Stomach (tissue), 9 donors: ENCODE measurements around the gene ESR1. TPM values are rescaled to one million over a fixed set of nuclear protein-coding genes. Genes with fewer than 3 reads are reported as not detected.

Experiments
- DNase-seq, 2 donors: peaks; one replicate each; pipeline versions ENCODE4 v3.0.0 to v3.0.0-alpha.2; 2013 to 2019
- H3K27ac ChIP-seq, 5 donors: fragments of 200-600 bp in 4 of 5; sonication (generic) in 4 of 5; one replicate each; pipeline ENCODE4 v1.5.1; 2013 to 2019; ENCODE audit warnings: mild to moderate bottlenecking in 1 of 5, moderate library complexity in 1 of 5
- H3K27me3 ChIP-seq, 3 donors: fragments of 200-600 bp; sonication (generic); one replicate each; pipeline ENCODE4 v1.5.1; 2017 to 2019; ENCODE audit warnings: mixed run types in 1 of 3
- H3K36me3 ChIP-seq, 4 donors: fragments of 200-600 bp; sonication (generic); 1 replicate in 3 of 4; 2 replicates in 1 of 4; pipeline ENCODE4 v1.5.1; 2016 to 2019
- H3K4me1 ChIP-seq, 4 donors: fragments of 200-600 bp; sonication (generic); one replicate each; pipeline ENCODE4 v1.5.1; 2016 to 2019
- H3K4me3 ChIP-seq, 4 donors: fragments of 200-600 bp; sonication (generic) in 3 of 4; one replicate each; pipeline ENCODE4 v1.5.1; 2016 to 2019; ENCODE audit warnings: mild to moderate bottlenecking in 1 of 4
- H3K9me3 ChIP-seq, 4 donors: fragments of 200-600 bp; sonication (generic); one replicate each; pipeline ENCODE4 v1.5.1; 2016 to 2019
- CTCF ChIP-seq, 7 experiments: fragments of 450-650 bp in 4 of 7; fragments of 200-600 bp in 3 of 7; sonication (generic) in 3 of 7; IDR thresholded peaks; one replicate each; pipeline ENCODE4 v1.5.1; 2016 to 2019; ENCODE audit warnings: antibody characterized with exemption in 7 of 7, control low read depth in 2 of 7, mild to moderate bottlenecking in 1 of 7
- EP300 ChIP-seq: sonication (generic); formaldehyde crosslinking; IDR thresholded peaks from one replicate; pipeline ENCODE4 v1.6.1; 2017; ENCODE audit warnings: antibody characterized with exemption
- POLR2A ChIP-seq, 4 donors: fragments of 450-650 bp; IDR thresholded peaks; one replicate each; pipeline ENCODE4 v1.6.1; 2016; ENCODE audit warnings: antibody characterized with exemption in 4 of 4, control low read depth in 2 of 4, mild to moderate bottlenecking in 1 of 4, moderate library complexity in 1 of 4
- POLR2AphosphoS5 ChIP-seq, 3 donors: sonication (generic); formaldehyde crosslinking; IDR thresholded peaks; one replicate each; pipeline ENCODE4 v1.6.1; 2016; ENCODE audit warnings: antibody characterized with exemption in 3 of 3
- WGBS, 5 donors: extraction: QIAGEN DNeasy Blood & Tissue Kit in 3 of 5; methylation state at CpG; one replicate each; pipeline versions ENCODE4 v1.1.5 to v1.1.7; 2013 to 2018; 5-methylcytosine and 5-hydroxymethylcytosine counted together
- intact Hi-C: fragments of 100-400 bp; cut with DNase I; formaldehyde crosslinking; loops from one replicate; pipeline ENCODE4 v1.15.1; 2023; ENCODE audit warnings: low total_unique reads
- polyA plus RNA-seq, 3 donors: library from polyadenylated mRNA; stranded (reverse); fragments of 200-250 nt; gene quantifications; one replicate each; pipeline ENCODE4 v1.2.3, GENCODE V29; 2013
- total RNA-seq, 5 donors: library from RNA; depleted of rRNA; stranded (reverse); fragments of >200 nt; gene quantifications; one replicate each; pipeline versions ENCODE4 v1.1.0 to v1.2.3, GENCODE V29; 2014 to 2016
- donor health status: healthy with polysubstance abuse.
- donor health status: Bipolar disorder and iron deficiency.
- donor health status: healthy.

Gene ESR1
- total and polyA plus RNA-seq, 8 donors = 0.05 to 2.0 (median 1.8) TPM; not detected in 3

DNA sequence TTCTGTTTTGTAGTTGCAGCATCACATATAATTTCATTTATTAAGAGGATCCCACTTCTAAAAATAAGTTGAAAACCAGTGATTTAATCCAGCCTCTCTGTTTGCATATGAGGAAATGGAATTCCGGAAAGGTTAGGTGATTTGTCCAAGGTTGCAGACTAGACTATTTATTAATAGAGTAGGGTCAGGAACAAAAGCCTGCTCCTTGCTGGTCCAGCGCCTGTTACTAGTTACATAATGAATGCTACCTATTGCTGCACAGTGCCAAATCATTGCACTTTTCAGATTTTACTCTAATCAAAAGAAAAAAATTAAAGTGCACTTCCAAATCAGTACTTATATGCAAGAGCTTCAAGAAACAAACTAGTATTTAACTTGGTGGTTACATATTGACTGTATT lies 238.6 kb downstream of the ESR1 start:
- intact Hi-C loops = no loop called here
- Histone ChIP-seq H3K36me3 (no peaks in the 10 kb centered on the region), H3K27me3 (no peaks in the 10 kb centered on the region), H3K9me3 (no peaks in the 10 kb centered on the region), H3K4me1 (no peaks in the 10 kb centered on the region), H3K4me3 (no peak overlapping the region), H3K27ac (no peak overlapping the region)
- TF ChIP-seq CTCF (IDR thresholded peaks at IDR 0.05) = no peak
- TF ChIP-seq POLR2AphosphoS5 (IDR thresholded peaks at IDR 0.05) = no peak
- TF ChIP-seq POLR2A (IDR thresholded peaks at IDR 0.05) = no peak
- no peak for TF ChIP-seq EP300
- no peak for DNase-seq
- WGBS, 5 donors = 65 to 82% (median 73%) methylated on average over 2 of the region's 2 CpGs

DNA sequence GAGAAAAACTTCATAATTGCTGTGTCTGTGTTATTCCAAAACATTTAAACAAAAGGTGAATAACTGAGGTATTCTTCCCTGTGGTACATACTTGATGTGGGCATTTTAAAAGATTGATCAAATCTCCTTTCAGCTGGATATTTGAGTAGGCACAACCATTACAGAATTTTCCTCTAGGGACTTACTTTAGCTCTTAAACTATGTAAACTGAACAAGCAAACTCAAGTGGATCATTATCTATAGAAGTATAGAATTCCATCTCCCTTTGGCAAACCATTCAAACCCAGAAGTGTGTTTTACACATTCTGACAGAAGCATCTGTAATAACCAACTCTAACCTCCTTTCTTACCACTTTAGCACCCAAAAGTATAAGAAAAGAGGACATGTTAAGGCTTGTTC lies 241.4 kb downstream of the ESR1 start:
- H3K4me3 ChIP-seq = no peak overlapping the region
- H3K27me3 ChIP-seq = no peaks in the 10 kb centered on the region
- no peaks in the 10 kb centered on the region for H3K36me3 ChIP-seq
- H3K9me3 ChIP-seq = no peaks in the 10 kb centered on the region
- DNase-seq = no peak
- no peak for TF ChIP-seq CTCF (IDR thresholded peaks at IDR 0.05)
- TF ChIP-seq POLR2AphosphoS5 (IDR thresholded peaks at IDR 0.05) = no peak
- TF ChIP-seq EP300 = no peak
- TF ChIP-seq POLR2A (IDR thresholded peaks at IDR 0.05) = no peak
- intact Hi-C loops = no loop called here
- no peak overlapping the region for H3K27ac ChIP-seq
- H3K4me1 ChIP-seq = no peaks in the 10 kb centered on the region

GRCh38 chr6:152049502-152049901 lies 242.0 kb downstream of the ESR1 start:
- no peaks in the 10 kb centered on the region for H3K4me1 ChIP-seq
- no peaks in the 10 kb centered on the region for H3K9me3 ChIP-seq
- H3K27ac ChIP-seq = no peak overlapping the region
- TF ChIP-seq POLR2AphosphoS5 (IDR thresholded peaks at IDR 0.05) = no peak
- TF ChIP-seq EP300 = no peak
- TF ChIP-seq POLR2A (IDR thresholded peaks at IDR 0.05) = no peak
- no peak for TF ChIP-seq CTCF (IDR thresholded peaks at IDR 0.05)
- no peak overlapping the region for H3K4me3 ChIP-seq
- WGBS, 5 donors = 33 to 52% (median 44%) methylated on average over 3 of the region's 3 CpGs
- DNase-seq = no peak
- intact Hi-C loops = no loop called here
- no peaks in the 10 kb centered on the region for H3K27me3 ChIP-seq
- H3K36me3 ChIP-seq = no peaks in the 10 kb centered on the region

- Histone ChIP-seq H3K4me1 (no peaks in the 10 kb centered on the region), H3K36me3 (no peaks in the 10 kb centered on the region), H3K4me3 (no peak overlapping the region), H3K27me3 (no peaks in the 10 kb centered on the region), H3K9me3 (no peaks in the 10 kb centered on the region), H3K27ac (no peak overlapping the region)
- intact Hi-C loops = no loop called here
- no peak for DNase-seq
- 86 to 91% (median 87%) methylated on average over 4 of the region's 4 CpGs for WGBS, 5 donors
- TF ChIP-seq CTCF (IDR thresholded peaks at IDR 0.05) (no peak), POLR2AphosphoS5 (IDR thresholded peaks at IDR 0.05) (no peak), POLR2A (IDR thresholded peaks at IDR 0.05) (no peak), EP300 (no peak)
These were observed 243.1 kb downstream of the ESR1 start for GRCh38 chr6:152050451-152051195.
